HG03064 (cell line): ENCODE data around the gene TUBA3D.
"Not testable (repeated sequence)": the region's sequence is repeated elsewhere in the genome, so short reads cannot be mapped to it uniquely, and the experiment has no call there.

Experiments
- ATAC-seq: cut with Tn5 transposase; IDR thresholded peaks from one replicate; pipeline ENCODE4 v1.9.1; 2021; ENCODE audit warnings: low read depth; ENCODE audit not compliant: unreplicated experiment

Gene TUBA3D

DNA sequence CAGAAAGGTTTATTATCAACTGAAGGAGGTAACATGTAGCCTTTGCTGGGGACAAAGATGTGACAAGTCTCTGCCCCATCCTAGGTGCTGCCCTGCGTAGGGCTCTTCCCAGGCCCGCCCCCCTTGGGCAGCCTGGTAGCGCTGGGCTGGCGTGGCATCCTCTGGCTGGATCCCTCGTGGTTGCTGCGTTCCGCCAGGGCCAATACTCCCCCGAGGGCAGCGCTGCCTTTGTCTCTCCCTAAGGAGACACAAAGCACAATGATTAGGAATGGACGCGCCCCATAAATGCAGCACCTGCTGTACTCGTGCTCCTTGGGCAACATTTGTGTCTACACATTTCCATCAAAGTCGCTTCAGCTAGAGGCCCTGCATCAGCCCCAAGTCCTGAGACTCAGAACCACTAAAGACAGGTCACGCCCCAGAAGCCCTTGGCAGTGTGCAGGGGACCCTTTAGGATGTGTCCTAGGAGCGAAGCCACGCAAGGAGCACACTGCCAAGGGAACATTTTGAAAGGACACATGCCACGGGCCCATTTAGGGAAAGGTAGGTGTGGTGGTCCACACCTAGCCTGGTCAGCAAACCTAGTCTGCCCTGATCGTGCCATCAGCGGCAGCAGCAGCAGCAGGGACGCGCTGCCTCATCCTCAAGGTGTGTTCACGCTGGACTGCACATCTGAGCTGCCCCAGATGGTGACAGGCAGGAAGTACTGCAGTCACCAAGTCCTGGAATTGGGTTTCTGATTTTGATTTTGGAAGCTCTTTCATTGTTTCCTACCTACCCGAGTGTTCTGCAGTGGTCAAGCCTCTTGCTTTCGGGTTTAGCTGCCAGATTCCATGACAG, 8.3 kb downstream of the TUBA3D start:
- ATAC-seq = not testable (repeated sequence)

DNA sequence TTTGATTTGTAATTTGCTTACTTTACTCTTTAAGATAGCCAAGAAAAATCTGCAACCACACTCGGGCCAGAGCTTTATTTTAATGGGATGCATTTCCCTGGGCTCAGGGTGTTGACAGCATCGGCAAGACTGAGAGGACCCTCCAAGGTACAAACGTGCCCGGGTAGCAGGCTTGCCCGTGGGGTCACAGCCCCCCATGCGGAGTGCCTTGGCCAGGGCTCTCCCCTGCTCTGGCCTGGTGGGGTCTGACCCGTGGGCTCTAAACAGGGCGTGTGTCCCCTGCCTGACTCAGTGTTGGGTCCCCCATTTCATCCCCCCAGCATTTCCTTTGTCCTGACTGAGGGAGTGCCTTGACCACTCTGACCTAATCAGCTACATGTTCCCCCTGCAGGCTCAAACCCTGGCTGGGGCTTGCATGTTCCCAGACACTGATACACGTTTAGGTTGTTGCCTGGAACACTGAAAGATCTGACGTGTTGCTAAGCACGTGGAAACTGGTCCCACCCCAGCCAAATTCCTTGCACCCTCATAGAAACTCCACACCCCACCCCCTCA, 9.1 kb downstream of the TUBA3D start:
- not testable (repeated sequence) for ATAC-seq

DNA sequence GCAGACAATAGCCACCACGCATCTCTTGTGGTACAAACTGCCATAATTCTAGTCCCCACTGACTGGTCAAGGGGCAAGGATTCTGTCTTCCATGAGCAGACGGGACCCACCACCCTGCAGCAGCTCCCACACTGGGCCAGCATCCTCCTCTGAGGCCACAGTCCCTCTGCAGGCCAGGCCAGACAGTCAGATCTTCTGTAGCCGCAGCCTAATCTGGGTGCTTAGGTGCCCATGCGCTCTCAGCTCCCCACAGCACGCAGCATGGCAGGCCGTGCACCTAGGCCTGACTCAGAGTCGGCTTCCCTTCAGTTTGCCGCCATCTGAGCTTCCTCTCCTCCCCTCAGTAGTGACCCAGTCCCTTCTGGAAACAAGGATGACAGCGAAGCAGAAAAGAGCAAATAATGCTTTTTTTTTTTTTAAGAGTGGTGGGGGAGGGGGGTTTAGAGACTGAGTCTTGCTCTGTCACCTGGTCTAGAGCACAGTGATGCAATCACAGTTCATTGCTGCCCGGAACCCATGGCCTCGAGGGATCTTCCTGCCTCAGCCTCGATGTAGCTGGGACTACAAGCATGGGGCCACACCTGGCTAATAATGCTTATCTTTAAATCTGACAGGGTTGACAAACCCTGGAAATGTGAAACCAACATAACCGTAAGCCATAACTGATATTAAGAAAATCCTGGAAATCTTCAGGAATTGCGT, 10.4 kb downstream of the TUBA3D start:
- not testable (repeated sequence) for ATAC-seq

DNA sequence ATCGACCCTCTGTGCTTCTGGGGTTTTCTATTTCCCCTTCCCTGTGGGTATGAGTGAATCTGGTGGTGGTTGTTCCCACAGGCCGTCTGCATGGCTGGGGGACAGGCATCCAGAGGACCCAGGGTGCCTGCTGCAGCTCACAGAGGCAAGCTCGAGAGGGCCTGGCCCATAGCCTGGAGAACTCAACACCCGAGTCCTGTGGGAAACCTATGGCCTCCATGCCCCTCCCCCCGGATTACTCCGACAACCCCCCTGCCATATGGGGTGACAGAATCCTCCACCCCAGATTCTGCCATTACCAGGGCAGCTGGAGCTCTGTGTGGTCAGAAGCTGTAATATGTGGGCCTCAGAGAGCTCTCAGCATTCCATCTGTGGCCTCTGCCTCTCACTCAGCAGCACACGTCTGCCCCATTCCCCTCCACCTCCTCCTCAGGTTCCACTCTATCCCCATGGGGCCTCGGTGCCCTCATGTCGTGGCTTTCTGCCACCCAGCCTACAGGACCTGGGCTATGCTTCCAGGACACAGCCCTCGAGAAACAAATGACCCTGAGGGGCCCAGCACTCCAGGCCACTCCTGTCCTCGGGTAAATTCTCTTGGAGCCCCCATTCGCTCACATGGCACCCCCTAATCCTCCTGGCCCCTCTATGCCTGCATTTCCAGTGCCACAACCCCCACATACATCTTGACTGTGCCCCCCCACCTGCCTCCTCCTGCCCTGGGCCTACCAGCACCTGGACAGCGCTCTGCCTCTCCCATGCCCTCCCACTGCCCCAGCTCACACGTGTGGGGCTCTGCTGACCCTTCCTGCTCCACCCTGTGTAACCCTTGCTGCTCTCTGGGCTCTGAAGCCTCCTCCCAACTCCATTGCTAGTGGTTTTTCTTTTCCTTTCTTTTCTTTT, 12.6 kb downstream of the TUBA3D start:
- no peak for ATAC-seq

DNA sequence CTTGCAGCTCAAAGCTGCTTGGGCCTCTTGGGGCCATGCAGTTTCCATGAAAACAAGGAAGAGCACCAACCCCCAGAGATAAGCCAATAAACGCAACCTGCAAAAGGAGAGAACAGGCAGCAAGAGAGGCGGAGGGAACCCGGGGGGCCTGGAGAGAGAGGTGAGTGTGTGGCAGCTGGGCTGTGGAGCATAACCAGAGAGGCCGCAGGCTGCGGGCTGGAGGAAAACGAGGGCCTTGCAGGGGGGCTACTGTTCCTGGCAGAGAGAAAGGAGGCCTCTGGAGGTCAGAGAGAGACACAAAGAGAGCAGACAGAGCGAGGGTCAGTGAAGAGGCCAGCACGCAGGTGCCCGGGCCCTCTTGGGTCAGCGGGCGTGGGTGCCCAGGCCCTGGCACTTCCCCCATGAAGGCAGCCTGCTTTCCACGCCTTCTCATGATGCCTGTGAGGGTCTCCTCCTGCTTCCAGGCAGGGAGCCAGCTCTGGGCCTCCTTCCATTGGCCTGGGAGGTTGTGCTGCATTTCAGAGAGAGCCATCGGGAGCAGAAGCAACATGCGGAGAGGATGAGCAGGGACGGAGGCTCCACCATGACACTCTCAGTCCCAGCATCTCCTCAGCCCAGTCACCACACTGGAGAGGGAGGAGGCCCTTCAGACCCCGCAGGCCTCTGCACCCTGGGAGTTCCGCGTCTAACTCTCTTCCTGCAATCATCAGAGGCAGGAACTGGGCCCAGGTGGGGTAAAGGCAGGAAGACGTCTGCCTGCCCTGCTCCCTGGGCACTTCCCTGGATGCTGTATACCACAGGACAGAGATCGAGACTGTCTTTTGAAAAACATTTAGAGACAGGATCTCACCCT, 14.9 kb downstream of the TUBA3D start:
- not testable (repeated sequence) for ATAC-seq

DNA sequence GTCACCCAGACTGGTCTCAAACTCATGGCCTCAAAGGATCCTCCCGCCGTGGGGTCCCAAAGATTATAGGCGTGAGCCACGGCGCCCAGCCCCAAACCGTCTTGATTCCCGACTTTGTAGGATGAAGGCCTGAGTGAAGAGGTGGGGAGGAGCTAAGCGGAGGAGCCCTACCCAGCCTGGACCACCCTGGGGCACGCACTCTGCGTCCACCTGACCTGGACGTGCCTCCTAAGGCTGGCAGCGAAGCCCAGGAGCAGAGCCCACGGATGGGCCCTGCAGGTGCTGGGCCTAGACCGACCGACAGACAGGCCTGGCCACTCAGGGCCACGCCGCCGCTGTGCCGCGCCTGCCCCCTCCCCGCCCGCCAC, 15.5 kb downstream of the TUBA3D start:
- ATAC-seq = not testable (repeated sequence)

DNA sequence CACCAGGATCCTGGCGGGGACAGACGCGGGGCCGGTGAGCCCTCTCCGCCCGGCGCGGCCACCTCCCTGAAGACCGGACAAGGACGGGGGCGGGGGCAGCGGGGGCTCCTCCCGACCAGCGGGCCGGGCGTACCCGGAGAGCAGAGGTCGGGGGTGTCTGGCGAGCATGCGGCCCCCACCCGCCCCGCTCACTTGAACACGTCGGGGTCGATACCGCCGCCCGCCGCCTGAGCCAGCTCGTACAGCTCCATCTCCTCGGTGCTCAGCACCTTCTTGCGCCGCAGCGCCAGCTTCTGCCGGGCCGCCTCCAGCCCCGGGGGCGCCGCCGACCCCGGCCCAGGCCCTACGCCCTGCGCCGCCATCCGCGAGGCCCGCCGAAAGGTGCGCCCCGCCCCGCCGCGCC, 16.1 kb downstream of the TUBA3D start, which contains the start of gene MZT2A:
Gene MZT2A, minus strand, starts transcription at position 383 of the 403 bp plus-strand sequence. Its CDS starts 21 bp downstream, at position 362.
- peak; percentile 1 for ATAC-seq

DNA sequence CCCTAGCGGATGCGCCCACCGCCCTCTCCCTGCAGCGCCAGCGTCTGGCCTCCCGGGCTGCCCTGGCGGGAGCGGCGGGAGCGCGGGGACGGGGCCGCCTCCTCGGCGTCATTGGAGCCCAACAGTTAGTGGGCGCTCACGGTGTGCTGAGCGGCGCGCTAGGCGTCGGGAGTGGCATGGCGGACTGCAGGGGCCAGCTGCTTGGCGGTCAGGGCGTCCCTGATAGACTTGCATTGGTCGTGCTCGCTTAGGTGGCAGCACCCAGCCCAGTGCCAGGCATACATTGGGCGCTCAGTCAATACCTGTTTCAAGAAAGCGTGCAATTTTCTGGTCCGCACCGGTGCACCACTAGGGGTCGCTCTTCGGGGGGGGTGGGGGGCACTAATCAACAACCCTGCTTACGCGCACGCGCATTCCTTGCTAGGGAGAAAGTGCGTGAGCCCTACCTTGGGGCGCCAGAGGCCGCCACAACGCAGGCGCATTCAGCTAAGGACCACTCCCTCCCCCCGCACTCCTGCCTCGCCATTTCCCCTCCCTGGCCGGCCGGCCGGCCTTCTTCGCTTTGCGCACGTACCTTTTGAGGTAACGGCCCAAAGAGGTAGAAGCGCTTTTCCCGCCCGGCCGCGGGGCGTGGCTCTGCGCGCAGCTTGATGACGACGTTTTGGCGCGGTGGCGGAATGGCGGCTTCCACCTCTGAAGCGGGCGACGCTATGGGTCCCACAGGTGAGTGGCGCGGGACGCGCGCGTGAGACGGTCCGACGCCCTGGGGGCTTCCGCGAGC, 16.7 kb downstream of the TUBA3D start:
- ATAC-seq = peak; percentile 62

DNA sequence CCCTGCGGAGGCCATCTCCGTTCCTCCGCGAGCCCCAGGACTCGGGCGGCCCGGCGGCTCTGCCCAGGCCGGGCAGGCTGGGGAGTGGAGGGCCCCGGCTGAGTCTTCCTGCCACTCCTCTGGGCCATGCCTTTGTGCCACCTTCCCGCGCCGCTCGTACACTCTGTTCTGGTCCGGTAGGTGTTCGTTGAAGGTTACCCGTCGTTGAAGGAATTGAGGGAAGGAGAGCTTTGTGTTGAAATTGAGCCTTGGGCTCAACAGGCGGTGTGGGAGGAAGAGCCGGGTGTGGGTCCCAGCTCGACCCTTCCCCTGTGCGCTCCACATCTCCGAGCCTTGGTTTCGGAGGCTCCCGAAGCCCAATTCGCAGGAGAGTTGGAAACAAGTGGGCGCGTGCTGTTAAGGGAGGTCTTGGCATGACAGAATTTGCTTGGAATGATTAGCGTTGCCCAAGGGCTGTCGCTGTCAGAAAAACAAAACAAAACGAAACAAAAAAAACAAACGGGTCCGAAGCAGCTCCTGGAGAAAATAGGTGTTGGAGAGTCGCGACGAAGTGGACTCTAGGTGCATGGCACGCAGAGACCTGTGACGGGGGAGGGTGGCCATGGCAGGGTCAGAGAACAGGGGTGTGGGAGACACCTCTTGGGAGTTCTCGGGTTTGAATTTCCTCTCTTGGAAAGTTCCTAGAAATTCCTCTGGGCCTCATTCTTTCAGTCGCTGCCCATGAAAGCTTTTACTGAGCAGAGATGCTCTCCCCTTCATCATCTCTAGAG, 17.5 kb downstream of the TUBA3D start:
- ATAC-seq = peak; percentile 22

DNA sequence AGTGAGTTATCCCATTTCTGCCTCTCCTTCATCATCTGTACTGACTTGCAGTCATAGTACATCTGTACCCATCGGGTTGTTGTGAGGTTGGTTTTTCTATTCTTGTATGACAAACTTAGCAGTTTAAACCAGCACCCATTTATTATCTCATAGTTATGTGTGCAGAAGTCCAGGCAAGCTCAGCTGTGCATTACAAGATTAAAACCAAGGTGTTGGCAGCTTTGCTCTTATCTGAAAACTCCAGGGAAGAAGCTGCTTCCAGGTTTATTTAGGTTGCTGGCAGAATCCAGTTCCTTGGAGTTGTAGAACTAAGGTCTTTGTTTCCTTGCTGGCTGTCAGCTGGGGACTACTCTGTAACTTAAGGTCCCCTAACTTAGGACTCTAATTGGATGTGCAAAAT, 19.6 kb downstream of the TUBA3D start:
- ATAC-seq = not testable (repeated sequence)

DNA sequence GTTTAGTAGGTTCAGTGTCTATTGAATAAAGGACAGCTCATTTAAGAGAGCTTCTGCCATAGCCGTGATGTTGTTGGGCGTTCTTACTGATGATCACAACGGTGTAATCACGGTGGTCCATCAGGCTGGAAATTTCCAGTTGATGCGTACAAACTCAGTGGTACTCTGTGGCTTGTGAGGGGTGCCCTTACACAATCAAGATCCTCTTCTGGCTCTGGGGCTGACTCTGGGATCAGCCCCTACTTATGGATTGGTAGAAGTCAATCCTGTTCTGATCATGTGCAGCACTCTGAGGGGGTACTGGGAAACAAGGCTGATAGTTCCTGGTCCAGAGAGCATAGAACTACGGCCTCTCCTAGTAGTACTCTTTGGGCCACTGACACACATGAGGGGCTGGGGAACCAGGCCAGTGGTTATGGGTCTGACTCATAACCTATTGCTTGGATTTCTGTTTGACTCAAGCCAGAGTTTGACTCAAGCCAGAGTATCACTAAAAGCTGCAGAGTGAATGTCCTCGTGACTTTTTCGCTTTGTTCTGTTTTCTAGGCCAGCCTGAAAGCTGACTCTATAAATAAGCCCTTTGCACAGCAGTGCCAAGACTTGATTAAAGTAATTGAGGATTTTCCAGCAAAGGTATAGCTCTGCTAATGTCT, 22.5 kb downstream of the TUBA3D start:
- ATAC-seq = peak; percentile 90

DNA sequence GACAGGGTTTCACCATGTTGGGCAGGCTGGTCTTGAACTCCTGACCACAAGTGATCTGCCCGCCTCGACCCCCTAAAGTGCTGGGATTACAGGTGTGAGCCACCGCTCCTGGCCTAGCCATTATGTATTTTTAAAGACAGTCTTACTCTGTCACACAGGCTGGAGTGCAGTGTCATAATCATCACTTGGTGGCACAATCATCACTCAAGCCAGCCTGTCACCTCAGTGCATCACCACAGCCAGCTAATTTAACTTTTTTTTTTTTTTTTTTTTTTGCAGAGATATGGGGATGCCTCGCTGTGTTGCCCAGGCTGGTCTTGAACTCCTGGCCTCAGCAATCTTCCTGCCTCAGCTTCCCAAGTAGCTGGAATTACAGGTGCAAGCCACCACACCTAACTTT, 27.7 kb downstream of the TUBA3D start:
- ATAC-seq = not testable (repeated sequence)

DNA sequence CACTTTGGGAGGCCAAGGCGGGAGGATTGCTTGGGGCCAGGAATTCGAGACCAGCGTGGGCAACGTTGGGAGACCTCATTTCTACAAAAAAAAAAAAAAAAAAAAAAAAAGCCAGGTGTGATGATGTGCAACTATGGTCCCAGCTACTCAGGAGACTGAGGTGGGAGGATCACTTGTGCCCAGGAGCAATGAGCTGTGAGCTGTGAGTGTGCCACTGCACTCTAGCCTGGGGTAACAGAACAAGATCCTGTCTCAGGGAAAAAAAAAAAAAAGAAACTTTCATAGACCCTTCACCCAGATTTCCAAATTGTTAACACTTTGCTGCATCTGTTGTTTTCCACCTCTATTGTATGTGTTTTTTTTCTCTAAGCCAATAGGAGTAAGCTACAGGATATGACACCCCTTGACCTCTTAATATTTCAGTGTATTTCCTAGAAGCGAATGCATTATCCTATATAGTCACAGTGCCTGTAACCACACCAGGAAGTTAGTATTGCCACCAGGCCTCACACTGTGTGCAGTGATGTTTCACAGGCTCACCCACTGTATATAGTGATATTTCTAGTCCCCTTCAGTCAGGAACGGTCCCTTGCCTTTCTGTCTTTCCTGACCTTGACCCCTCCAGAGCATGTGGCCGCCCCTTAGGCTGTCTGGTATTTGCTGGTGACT, 28.3 kb downstream of the TUBA3D start:
- ATAC-seq = not testable (repeated sequence)

DNA sequence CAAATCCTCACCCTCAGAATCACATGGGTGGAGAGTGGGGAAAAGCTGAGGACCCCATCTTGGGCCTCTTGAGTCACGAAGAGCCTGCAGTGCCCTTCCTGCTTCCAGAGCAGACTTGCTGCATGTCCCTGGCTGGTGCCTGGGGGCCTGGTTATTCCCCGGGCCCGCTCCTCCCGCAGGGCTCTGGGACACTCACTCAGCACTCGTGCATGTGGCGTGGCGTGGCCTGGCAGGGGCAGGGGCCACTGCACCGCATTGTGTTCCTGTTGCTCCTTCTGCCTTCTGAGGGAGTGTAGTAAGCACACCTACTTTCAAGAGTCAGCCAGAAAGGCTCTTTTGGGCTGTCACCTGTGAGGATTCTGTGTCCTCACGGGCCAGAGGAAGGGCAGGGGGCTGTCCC, 33.7 kb downstream of the TUBA3D start:
- no peak for ATAC-seq

DNA sequence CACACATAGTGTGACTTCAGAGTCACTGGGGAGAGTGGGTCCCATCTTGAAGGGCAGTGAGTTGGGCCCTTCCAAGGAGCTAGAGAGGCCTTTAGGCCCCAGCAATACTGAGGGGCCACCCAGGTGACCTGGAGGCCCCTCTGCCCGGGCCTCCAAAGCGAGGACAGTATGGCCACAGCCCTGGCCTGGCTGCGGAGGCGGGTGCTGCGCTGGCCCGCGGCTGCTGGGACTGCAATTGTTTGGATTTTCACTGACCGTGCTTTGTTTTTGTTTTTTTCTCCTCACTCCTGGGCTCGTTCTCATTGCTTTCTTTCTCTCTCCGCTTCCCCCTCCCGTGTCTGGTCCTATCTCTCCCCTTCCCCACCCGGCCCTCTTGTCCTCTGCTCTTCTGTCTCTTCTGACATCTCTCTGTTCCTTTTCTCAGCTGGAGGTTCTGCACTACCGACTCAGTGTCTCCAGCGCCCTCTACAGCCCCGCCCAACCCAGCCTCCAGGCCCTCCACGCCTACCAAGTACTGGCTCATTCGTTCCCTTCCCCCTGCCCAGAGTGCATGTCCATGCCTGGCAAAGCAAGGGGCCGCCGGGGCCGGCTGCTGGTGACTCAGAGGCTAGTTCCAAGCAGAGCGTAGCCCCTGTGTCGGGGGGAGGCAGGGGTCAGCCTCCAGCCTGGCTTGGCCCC, 35.5 kb downstream of the TUBA3D start:
- not testable (repeated sequence) for ATAC-seq
